Neural progenitor cell (in vitro differentiated cells): ENCODE results near the gene MFAP4.

Experiments
- CTCF ChIP-seq: fragments of 200-600 bp; sonication (generic); IDR thresholded peaks from 2 replicates; pipeline ENCODE4 v1.5.1; 2017; ENCODE audit warnings: antibody characterized with exemption, mild to moderate bottlenecking
- EZH2 ChIP-seq: fragments of 200-600 bp; sonication (generic); IDR thresholded peaks from 2 replicates; pipeline ENCODE4 v1.6.1; 2017; ENCODE audit warnings: antibody characterized with exemption, mild to moderate bottlenecking, moderate library complexity
- EZH2phosphoT487 ChIP-seq: fragments of 200-600 bp; sonication (generic); IDR thresholded peaks from 2 replicates; pipeline ENCODE4 v1.6.1; 2017; ENCODE audit warnings: antibody characterized with exemption

GRCh38 chr17:19385521-19385983 lies 1.4 kb downstream of the MFAP4 start:
- TF ChIP-seq CTCF (no peak), EZH2 (no peak), EZH2phosphoT487 (no peak)
